BLaER1 (cell line): ENCODE results near the gene DUSP11.

Experiments
- H3K27ac ChIP-seq: shearing (Covaris generic); formaldehyde crosslinking; 2 replicates; pipeline ENCODE4 v1.8.1; 2022
- H3K27me3 ChIP-seq: shearing (Covaris generic); formaldehyde crosslinking; 2 replicates; pipeline ENCODE4 v1.8.1; 2022
- H3K36me3 ChIP-seq: shearing (Covaris generic); formaldehyde crosslinking; 2 replicates; pipeline ENCODE4 v1.8.1; 2022
- H3K4me1 ChIP-seq: shearing (Covaris generic); formaldehyde crosslinking; 2 replicates; pipeline ENCODE4 v1.8.1; 2022
- H3K4me2 ChIP-seq: shearing (Covaris generic); formaldehyde crosslinking; 2 replicates; pipeline ENCODE4 v1.8.1; 2022
- H3K4me3 ChIP-seq: shearing (Covaris generic); formaldehyde crosslinking; 2 replicates; pipeline ENCODE4 v1.8.1; 2022
- H3K9ac ChIP-seq: shearing (Covaris generic); formaldehyde crosslinking; 2 replicates; pipeline ENCODE4 v1.8.1; 2022
- H3K9me3 ChIP-seq: shearing (Covaris generic); formaldehyde crosslinking; 2 replicates; pipeline ENCODE4 v1.8.1; 2022
- H4K20me1 ChIP-seq: shearing (Covaris generic); formaldehyde crosslinking; 2 replicates; pipeline ENCODE4 v1.8.1; 2022
- Cebpa-rat ChIP-seq: shearing (Covaris generic); IDR thresholded peaks from 2 replicates; pipeline ENCODE4 v1.8.1; 2022

Gene DUSP11

DNA sequence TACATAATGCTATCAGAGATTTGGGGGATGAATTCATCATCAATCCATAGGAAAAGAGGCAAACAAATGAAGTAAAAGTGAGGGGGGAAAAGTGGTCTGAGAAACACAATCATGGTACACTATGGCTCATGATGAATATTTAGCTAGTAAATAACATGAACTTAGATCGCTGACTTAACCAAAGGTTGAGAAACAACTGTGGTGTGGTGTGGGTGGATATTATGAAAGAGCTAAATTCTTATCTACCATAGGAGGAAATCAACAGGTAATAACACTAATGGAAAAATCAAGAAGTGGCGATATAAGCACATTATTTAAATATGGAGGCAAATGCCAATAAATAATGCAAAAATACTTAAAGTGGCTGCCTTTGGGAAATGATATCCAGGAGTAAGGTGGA lies 30.6 kb downstream of the DUSP11 start:
- Histone ChIP-seq H3K4me2 (no peak overlapping the region), H3K27ac (no peak overlapping the region), H3K4me1 (no peaks in the 10 kb centered on the region), H3K9me3 (peaks cover 15% of the 10 kb centered on the region), H3K9ac (no peak overlapping the region), H3K36me3 (peaks cover 82% of the 10 kb centered on the region), H3K4me3 (no peak overlapping the region), H3K27me3 (no peaks in the 10 kb centered on the region), H4K20me1 (no peaks in the 10 kb centered on the region)
- no peak for TF ChIP-seq Cebpa-rat

DNA sequence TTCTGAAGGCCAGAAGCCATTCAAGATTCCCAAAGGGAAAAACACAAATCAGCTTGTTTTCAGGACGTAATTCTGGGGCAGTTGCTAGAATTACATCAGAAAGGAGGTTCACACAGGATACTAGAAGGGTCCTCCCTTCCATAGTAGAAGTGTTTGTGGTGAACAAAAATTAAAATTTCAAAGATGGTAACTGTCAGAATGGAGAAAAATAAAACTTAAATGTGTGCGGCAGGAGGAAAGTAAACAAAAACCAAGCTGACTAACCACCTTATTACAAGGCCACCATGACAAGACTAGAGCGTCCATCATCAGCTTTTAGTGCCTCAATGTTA lies 33.1 kb downstream of the DUSP11 start:
- H3K9me3 ChIP-seq: peaks cover 11% of the 10 kb centered on the region
- no peak for TF ChIP-seq Cebpa-rat
- H4K20me1 ChIP-seq: no peaks in the 10 kb centered on the region
- no peaks in the 10 kb centered on the region for H3K27me3 ChIP-seq
- no peak overlapping the region for H3K27ac ChIP-seq
- H3K4me1 ChIP-seq: no peaks in the 10 kb centered on the region
- peaks cover 72% of the 10 kb centered on the region for H3K36me3 ChIP-seq
- no peak overlapping the region for H3K4me2 ChIP-seq
- no peak overlapping the region for H3K9ac ChIP-seq
- H3K4me3 ChIP-seq: no peak overlapping the region

DNA sequence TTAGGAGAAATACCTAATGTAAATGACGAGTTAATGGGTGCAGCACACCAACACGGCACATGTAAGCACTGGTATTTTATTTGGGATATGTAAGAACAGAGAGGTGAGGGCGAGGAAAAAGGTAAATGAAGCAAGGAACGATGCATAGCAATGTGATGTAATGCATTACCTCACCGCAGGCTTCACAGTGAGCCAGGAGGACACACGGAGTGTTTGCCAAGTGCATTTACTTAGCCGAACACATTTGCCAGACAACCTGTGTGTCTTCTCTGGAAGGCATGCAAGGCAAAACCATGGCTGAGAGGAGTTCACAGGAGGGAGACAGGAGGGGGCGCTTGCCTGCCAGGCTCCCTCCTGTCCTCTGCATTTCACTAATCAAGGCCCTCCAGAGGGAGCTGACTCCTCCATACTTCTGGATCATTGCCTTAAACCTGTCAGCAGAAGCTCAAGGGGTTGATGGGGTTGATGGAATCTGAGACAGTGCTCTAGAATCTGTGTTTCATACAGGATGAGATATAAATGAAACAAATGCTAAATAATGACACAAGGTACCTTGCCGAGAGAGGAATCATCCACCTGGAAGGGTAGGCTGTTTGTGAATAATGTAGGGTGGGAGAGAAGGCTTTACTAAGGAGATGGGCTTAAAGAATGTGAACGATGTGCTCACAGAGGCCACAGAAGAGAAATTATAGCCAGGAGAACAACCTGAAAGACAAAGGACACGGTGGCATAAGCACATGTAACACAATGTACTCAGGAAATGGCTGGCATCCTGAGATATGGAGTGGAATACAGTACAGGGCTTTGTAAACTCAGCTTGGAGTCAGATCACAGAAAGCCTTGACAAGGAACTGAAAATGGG lies 33.7 kb downstream of the DUSP11 start:
- Histone ChIP-seq H3K9me3 (peaks cover 11% of the 10 kb centered on the region), H3K27me3 (no peaks in the 10 kb centered on the region), H3K4me3 (no peak overlapping the region), H3K27ac (no peak overlapping the region), H3K4me2 (no peak overlapping the region), H3K9ac (no peak overlapping the region), H4K20me1 (no peaks in the 10 kb centered on the region), H3K36me3 (peaks cover 74% of the 10 kb centered on the region), H3K4me1 (no peaks in the 10 kb centered on the region)
- TF ChIP-seq Cebpa-rat: no peak

DNA sequence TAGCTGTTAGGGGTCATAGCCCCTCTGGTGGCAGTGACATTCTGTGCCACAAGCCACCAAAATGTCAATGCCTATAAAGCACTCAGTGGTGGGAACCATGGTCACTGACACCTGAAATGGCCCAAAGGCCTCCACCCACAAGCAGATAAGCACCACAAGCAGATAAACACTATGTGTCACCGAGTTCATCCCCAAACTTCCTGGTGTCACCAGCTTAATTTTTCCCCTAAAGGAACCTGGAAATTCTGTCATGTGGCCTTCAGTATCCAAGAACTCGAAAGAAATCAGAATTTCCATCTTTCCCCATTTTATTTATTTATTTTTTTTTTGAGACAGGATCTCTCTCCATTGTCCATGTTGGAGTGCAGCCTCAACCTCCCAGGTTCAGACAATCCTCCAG lies 39.1 kb downstream of the DUSP11 start:
- Histone ChIP-seq H3K9ac (no peak overlapping the region), H3K27ac (no peak overlapping the region)

DNA sequence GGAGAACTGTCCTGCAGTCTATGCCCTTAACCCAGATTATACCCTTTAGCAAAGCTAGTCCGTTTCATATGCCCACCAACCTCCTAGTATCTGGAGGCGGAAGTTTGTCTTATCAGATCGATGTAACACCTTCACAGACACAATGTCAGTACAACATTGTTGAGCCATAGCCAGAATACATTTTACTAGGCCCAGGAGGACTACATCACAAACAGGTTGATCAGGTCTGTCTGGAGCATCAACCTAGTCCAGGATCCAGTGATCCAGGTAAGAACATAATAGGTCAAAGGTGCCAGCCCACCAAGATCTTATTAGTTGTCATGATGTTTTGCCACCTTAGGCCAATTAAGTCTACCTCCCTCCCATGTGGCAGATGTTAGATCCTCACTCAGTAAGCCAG lies 40.8 kb downstream of the DUSP11 start:
- Histone ChIP-seq H3K4me2 (no peak overlapping the region), H3K4me1 (peaks cover 17% of the 10 kb centered on the region)
- no peak for TF ChIP-seq Cebpa-rat

More for the DNA sequence above, 39.1 kb downstream of the DUSP11 start:
- peaks cover 35% of the 10 kb centered on the region for H3K36me3 ChIP-seq
- H3K9me3 ChIP-seq: peaks cover 6% of the 10 kb centered on the region; the same call in 1 of the 2 replicates
- no peak overlapping the region for H3K4me3 ChIP-seq
- no peaks in the 10 kb centered on the region for H4K20me1 ChIP-seq
- no peak for TF ChIP-seq Cebpa-rat
- H3K4me2 ChIP-seq: no peak overlapping the region
- H3K4me1 ChIP-seq: peaks cover 15% of the 10 kb centered on the region
- H3K27me3 ChIP-seq: no peaks in the 10 kb centered on the region

DNA sequence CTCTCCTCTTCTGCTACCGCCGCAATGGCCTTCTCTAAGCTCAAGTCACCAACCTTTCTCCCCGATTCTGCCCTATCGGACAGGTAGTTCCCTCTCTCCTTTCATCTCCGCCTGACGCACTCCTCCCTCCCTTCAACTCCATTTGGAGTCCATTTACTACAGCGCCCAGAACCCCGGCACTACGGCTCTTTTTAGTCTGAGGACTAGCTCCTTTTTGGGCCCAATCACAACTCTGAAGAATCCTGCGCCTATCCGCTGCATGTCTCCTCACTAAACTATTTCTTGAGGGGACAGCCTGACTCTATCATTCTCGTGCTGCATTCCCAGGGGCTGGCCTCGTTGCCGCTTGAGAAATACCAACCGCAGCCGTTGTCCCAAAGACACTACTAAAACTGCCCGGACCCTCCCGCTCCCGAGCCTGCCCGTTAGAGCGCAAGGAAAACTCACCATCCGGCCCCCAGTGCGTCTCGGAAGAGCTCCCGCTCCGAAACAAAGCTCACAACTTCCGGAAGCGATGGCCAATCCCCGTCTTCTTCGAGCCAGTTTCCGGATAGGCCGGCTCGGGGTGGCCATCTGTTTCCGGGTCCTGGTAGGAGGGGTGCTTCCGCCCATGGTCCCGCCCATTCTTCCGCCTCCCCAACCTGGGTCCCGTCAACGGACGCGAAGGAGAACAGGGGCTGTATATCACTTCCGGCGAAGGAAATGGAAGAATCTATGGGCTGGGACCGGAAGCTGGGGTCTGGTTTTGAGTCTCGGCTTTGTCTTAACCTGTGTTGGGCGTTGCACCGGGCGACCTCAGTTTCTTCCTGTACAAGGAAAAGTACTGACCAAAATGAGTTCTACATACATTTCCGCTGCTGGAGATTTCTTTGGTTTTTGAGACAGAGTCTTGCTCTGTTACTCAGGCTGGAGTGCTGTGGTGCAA lies 42.8 kb downstream of the DUSP11 start, which contains the start of gene TPRKB:
TPRKB (minus strand) TSS at position 491 of the 925 bp plus-strand sequence. CDS start 2,776 bp downstream, outside the sequence.
- Histone ChIP-seq H3K36me3 (peaks cover 41% of the 10 kb centered on the region), H3K9ac (peak within 1 kb of the TSS; percentile 82), H3K9me3 (no peaks in the 10 kb centered on the region), H3K4me1 (peaks cover 17% of the 10 kb centered on the region), H4K20me1 (no peaks in the 10 kb centered on the region), H3K27me3 (no peaks in the 10 kb centered on the region), H3K27ac (peak within 1 kb of the TSS; percentile 83), H3K4me3 (peak within 1 kb of the TSS; percentile 81), H3K4me2 (peak within 1 kb of the TSS; percentile 83)
- no peak for TF ChIP-seq Cebpa-rat

More for the DNA sequence above, 40.8 kb downstream of the DUSP11 start:
- Histone ChIP-seq H3K9ac (no peak overlapping the region), H3K27ac (no peak overlapping the region), H3K9me3 (no peaks in the 10 kb centered on the region), H3K4me3 (no peak overlapping the region), H3K36me3 (peaks cover 31% of the 10 kb centered on the region), H4K20me1 (no peaks in the 10 kb centered on the region), H3K27me3 (no peaks in the 10 kb centered on the region)

DNA sequence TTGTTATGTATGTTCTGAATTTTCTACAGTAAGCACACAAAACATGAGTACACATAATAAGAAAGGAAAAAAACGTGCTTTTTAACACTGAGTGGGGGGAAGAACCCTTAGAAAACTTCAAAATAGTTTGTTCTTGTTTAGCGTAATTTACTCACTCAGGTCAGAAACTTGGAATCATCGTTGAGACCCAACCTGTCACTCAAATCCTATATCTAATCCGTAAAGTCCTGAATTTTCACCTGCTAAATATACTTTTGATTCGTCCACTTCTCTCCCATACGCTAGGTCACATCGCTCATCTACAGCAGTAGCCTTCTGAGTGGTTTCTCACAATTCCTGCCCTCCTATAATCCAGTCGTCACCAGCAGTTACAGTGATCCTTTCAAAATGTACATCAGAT lies 43.5 kb downstream of the DUSP11 start:
- H3K4me2 ChIP-seq: peak overlapping the region; percentile 83
- peak overlapping the region; percentile 82 for H3K9ac ChIP-seq
- H3K36me3 ChIP-seq: peaks cover 41% of the 10 kb centered on the region
- H3K9me3 ChIP-seq: no peaks in the 10 kb centered on the region
- H3K27me3 ChIP-seq: no peaks in the 10 kb centered on the region
- peaks cover 17% of the 10 kb centered on the region for H3K4me1 ChIP-seq
- H3K4me3 ChIP-seq: peak overlapping the region; percentile 81
- H4K20me1 ChIP-seq: no peaks in the 10 kb centered on the region
- TF ChIP-seq Cebpa-rat: no peak
- H3K27ac ChIP-seq: peak overlapping the region; percentile 83

DNA sequence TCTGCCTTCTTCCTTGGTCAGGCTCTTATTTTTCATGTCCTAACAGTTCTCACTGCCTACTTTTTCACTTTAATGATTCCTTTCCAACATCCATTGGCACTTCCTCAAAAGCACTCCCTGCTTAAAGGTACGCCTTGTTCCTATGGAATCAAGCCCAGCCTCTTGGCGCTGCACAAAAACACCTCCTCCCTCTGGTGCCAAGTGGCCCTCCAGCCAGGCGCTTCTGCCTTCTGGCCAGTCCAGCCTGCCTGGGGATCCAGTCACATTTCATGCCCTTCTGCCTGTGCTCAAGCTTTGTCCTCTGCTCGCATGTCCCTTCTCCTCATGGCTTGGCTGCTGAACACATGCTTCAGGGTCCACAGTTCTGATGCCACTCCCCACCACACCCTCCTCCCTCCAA lies 49.1 kb downstream of the DUSP11 start:
- Histone ChIP-seq H3K4me3 (no peak overlapping the region), H3K4me2 (no peak overlapping the region), H3K4me1 (peaks cover 3% of the 10 kb centered on the region)

DNA sequence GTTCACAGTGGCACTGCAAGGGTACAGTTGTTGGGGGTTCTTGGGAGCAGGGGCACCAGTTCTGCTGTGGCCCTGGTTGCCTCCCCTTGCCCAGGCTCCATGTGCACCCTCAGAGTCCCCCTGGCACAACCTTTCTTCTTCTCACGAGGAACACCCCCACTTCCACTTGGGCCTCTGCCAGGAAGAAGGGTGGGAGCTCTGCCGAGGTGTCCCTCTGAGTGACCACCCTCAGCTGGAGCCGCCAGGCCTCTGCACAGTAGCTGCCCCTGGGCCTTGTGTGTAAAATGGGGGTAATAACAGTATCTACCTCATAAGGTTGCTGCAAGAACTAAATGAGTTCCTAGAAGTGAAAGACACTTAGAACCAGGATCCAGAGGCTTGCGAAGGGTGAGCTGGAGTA lies 51.2 kb downstream of the DUSP11 start:
- no peak overlapping the region for H3K4me2 ChIP-seq
- H3K27me3 ChIP-seq: no peaks in the 10 kb centered on the region
- no peaks in the 10 kb centered on the region for H3K4me1 ChIP-seq
- no peak overlapping the region for H3K27ac ChIP-seq
- H3K36me3 ChIP-seq: peaks cover 62% of the 10 kb centered on the region
- no peak overlapping the region for H3K4me3 ChIP-seq
- H3K9ac ChIP-seq: no peak overlapping the region
- H3K9me3 ChIP-seq: peaks cover 5% of the 10 kb centered on the region; the same call in 1 of the 2 replicates
- H4K20me1 ChIP-seq: no peaks in the 10 kb centered on the region
- TF ChIP-seq Cebpa-rat: no peak

More for the DNA sequence above, 49.1 kb downstream of the DUSP11 start:
- no peak for TF ChIP-seq Cebpa-rat
- Histone ChIP-seq H3K36me3 (peaks cover 78% of the 10 kb centered on the region), H3K27me3 (no peaks in the 10 kb centered on the region), H3K27ac (no peak overlapping the region), H3K9me3 (peaks cover 5% of the 10 kb centered on the region; the same call in 1 of the 2 replicates), H4K20me1 (no peaks in the 10 kb centered on the region), H3K9ac (no peak overlapping the region)
